ENCODE measurements around the gene NEGR1.

NEGR1 gene

DNA sequence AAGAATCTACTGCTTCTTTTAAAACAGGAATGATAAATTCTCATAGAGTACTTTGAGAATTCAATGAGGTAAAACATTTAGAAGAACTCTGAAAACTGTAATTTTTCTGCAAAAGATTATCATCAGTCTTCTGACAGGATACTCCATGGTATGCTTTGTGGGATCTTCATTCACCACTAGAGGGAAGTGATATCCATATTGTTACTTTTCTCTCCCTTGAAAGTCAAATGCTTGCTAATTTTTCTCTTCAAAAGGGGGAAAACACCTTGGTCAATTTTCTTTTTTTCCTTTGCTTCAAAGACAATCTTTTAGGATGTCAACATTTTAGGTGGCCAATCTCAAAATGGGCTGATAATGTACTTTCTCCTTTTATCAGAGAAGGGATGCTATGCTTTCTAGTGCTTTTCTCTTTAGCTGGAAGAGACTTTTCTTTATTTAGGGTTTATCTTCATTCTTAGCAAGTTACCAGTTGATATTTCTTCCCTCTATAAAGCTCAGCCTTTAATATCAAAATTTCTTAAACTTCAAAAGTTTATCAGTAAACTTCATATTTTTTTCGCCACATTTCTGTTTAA is 95.5 kb downstream of the NEGR1 start:
- in situ Hi-C loops (cut with HindIII; ENCODE audit: low sequenced_read_pairs), result no loop called here
- DNase-seq (ENCODE audit: low read depth, low spot score), result peak; percentile 45
- TF ChIP-seq, protein P1, sequence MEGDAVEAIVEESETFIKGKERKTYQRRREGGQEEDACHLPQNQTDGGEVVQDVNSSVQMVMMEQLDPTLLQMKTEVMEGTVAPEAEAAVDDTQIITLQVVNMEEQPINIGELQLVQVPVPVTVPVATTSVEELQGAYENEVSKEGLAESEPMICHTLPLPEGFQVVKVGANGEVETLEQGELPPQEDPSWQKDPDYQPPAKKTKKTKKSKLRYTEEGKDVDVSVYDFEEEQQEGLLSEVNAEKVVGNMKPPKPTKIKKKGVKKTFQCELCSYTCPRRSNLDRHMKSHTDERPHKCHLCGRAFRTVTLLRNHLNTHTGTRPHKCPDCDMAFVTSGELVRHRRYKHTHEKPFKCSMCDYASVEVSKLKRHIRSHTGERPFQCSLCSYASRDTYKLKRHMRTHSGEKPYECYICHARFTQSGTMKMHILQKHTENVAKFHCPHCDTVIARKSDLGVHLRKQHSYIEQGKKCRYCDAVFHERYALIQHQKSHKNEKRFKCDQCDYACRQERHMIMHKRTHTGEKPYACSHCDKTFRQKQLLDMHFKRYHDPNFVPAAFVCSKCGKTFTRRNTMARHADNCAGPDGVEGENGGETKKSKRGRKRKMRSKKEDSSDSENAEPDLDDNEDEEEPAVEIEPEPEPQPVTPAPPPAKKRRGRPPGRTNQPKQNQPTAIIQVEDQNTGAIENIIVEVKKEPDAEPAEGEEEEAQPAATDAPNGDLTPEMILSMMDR (IDR thresholded peaks at IDR 0.05; ENCODE audit: low read depth, low read length), result peak; percentile 73
- H3K4me3 ChIP-seq (ENCODE audit: low read depth, low read length), result no peak overlapping the region

DNA sequence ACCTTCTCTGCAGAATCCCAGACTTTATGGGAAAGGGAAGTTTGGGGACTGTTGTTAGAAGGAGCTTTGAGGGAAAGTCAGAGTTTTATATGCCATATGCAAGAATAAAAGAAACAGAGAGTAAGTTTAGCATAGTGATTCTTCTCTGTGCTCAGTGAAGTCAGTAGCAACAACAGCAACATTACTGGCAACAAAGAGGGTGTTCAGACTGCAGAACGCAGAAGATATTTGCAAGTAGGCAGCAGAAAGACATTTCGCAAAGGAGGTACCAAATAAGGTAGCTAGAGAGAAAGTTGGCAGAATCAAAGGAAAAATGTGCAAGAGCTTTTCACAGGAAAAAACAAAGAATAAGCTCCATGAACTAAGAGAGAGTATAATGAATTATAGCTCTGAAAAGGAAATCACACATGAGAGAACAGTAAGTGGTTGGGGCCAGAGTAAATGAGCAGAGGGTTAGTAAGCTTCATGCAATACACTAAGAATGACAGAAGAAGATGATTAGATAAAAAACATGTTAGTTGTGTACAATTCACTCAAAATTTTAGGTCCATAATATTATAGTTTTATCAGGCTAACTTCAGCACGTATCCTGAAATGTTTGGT is 98.1 kb downstream of the NEGR1 start:
- in situ Hi-C loops (cut with HindIII; ENCODE audit: low sequenced_read_pairs), result no loop called here
- DNase-seq (ENCODE audit: low read depth, low spot score), result no peak
- no peak overlapping the region for H3K4me3 ChIP-seq (ENCODE audit: low read depth, low read length)
- TF ChIP-seq, protein P1 (IDR thresholded peaks at IDR 0.05; ENCODE audit: low read depth, low read length), result no peak

DNA sequence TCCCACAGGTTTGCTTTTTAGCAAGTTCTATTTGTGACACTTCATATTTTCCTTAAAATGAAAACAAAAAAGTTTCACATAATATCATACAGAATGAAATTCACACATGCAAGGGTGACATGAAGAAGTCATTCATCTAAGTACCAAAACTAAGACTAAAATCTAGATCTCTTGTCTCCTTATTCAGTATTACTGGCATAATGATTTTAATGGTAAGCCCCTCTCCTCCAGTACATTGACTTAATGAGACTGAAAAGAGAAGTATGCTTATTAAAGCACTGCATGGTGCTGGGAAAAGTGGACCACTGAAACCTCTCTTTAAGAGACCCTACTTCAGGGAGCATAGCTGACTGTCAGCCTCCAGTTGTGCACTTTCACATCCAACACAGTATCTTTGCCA is 99.5 kb downstream of the NEGR1 start:
- no peak overlapping the region for H3K4me3 ChIP-seq (ENCODE audit: low read depth, low read length)
- no peak for DNase-seq (ENCODE audit: low read depth, low spot score)
- in situ Hi-C loops (cut with HindIII; ENCODE audit: low sequenced_read_pairs), result no loop called here
- TF ChIP-seq, protein P1 (IDR thresholded peaks at IDR 0.05; ENCODE audit: low read depth, low read length), result no peak

DNA sequence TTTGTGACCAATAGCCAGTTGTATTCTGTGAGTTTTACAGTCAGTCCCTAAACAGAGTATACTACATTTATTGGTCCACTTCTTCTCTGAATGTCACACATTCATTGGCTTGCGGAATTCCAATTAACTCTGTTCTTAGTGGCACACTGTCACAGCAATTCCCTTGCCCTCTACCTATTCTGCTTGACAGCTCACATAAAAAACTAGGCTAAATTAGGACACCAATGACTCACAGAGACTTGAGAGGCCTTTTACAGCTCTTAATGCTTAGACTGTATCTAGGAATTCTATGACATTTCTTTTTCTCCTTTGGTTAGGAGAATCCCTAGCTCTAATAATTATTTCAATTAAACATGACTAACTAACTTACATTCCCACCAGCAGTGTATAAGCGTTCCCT is 104.1 kb downstream of the NEGR1 start:
- TF ChIP-seq, protein P1 (IDR thresholded peaks at IDR 0.05; ENCODE audit: low read depth, low read length), result no peak
- in situ Hi-C loops (cut with HindIII; ENCODE audit: low sequenced_read_pairs), result no loop called here
- H3K4me3 ChIP-seq (ENCODE audit: low read depth, low read length), result no peak overlapping the region
- peak; percentile 34 for DNase-seq (ENCODE audit: low read depth, low spot score)

DNA sequence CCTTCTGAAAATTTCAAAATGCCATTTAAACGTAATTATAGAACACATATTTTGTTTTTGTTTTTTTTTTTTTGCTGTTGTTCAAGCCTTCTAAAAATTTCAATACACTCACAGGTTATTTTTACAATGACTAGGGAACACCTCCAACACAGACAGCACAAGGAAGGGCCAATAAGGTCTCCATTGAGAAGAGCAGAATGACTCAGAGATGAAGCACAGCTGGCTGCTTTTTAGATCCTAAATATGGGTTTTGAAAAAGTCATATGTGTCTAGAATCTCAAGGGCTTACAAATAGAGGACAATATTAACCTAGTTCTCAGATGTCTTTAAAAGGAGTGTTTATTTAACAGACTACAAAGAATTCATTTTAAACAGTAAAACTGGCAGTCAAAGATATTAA is 104.6 kb downstream of the NEGR1 start:
- in situ Hi-C loops (cut with HindIII; ENCODE audit: low sequenced_read_pairs), result no loop called here
- TF ChIP-seq, protein P1 (IDR thresholded peaks at IDR 0.05; ENCODE audit: low read depth, low read length), result no peak
- DNase-seq (ENCODE audit: low read depth, low spot score), result peak; percentile 45
- H3K4me3 ChIP-seq (ENCODE audit: low read depth, low read length), result no peak overlapping the region

DNA sequence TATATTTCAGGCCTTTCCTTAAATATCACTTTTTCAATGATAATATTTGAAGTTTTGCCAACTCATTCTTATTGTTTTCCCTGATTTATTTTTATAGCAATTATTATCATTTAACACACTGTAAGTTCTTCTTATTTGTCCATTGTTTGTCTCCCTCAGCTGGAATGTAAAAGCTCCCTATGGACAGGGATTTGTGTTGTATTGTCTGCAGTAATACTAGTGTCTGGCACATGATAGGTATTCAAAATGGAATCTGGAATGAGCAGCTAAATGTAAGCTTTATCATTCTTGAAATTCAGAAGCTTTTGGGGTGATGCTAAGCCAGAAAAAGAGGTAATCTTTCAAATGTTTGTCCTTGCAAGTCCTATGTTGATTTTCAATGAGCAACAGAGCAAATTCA is 112.1 kb downstream of the NEGR1 start:
- DNase-seq (ENCODE audit: low read depth, low spot score), result no peak
- H3K4me3 ChIP-seq (ENCODE audit: low read depth, low read length), result no peak overlapping the region
- in situ Hi-C loops (cut with HindIII; ENCODE audit: low sequenced_read_pairs), result no loop called here
- TF ChIP-seq, protein P1 (IDR thresholded peaks at IDR 0.05; ENCODE audit: low read depth, low read length), result no peak
